H1 (cell line): ENCODE measurements around the gene PDHX. TPM values are rescaled to one million over a fixed set of nuclear protein-coding genes. Genes with fewer than 3 reads are reported as not detected.

Experiments
- CTCF ChIA-PET: fragments of 300-600 bp; sonication (Branson Sonifier 250); formaldehyde crosslinking; loops from one replicate; lab custom pipeline; 2021; ENCODE audit not compliant: partially characterized antibody; lab: Charles Lee
- POLR2A ChIA-PET: fragments of 300-600 bp; sonication (Branson Sonifier 250); formaldehyde crosslinking; loops from one replicate; lab custom pipeline; 2021; ENCODE audit warnings: inconsistent platforms; ENCODE audit not compliant: partially characterized antibody; lab: Charles Lee
- DNase-seq, 2 experiments: peaks; one replicate each; pipeline versions ENCODE4 v3.0.0 to v3.0.0-alpha.2; 2010 to 2022; ENCODE audit warnings: low spot score in 2 of 2, low read depth in 1 of 2, mixed read lengths in 1 of 2
- FAIRE-seq: peaks from 2 replicates; lab custom pipeline; 2011; peaks lifted over from hg19 to GRCh38; lab: Jason Lieb, UNC
- H2AFZ ChIP-seq: 2 replicates; pipeline ENCODE4 v1.8.1; 2012; ENCODE audit warnings: low read length, inconsistent platforms
- H2AK5ac ChIP-seq: 2 replicates; pipeline ENCODE4 v1.6.1; 2013; ENCODE audit warnings: low read depth, low read length
- H2BK120ac ChIP-seq: replicated peaks from 2 replicates; pipeline ENCODE3; 2013; ENCODE audit warnings: low read depth, low read length, inconsistent platforms
- H2BK12ac ChIP-seq: 2 replicates; pipeline ENCODE4 v1.6.1; 2013; ENCODE audit warnings: low read depth, low read length
- H2BK15ac ChIP-seq: 2 replicates; pipeline ENCODE4 v1.6.1; 2013; ENCODE audit warnings: low read length
- H2BK20ac ChIP-seq: 2 replicates; pipeline ENCODE4 v1.6.1; 2013; ENCODE audit warnings: low read length
- H2BK5ac ChIP-seq: 2 replicates; pipeline ENCODE4 v1.6.1; 2013; ENCODE audit warnings: low read depth, low read length
- H3K14ac ChIP-seq: 2 replicates; pipeline ENCODE4 v1.6.1; 2013; ENCODE audit warnings: inconsistent platforms; ENCODE audit not compliant: insufficient read length
- H3K18ac ChIP-seq: 2 replicates; pipeline ENCODE4 v1.6.1; 2013; ENCODE audit warnings: low read length; ENCODE audit errors: extremely low read depth
- H3K23ac ChIP-seq: 2 replicates; pipeline ENCODE4 v1.6.1; 2013; ENCODE audit warnings: inconsistent platforms; ENCODE audit not compliant: insufficient read length
- H3K23me2 ChIP-seq: 2 replicates; pipeline ENCODE4 v1.6.1; 2013; ENCODE audit warnings: low read depth, low read length
- H3K27ac ChIP-seq: 2 replicates; pipeline ENCODE4 v1.6.1; 2011; ENCODE audit warnings: low read depth, low read length, inconsistent platforms
- H3K27me3 ChIP-seq, 4 experiments: replicated peaks in 1 of 4; 1 replicate in 1 of 4; 2 replicates in 3 of 4; pipeline versions ENCODE4 v1.6.1 to v1.8.1; 2011 to 2013; ENCODE audit warnings: low read length in 3 of 4, mild to moderate bottlenecking in 3 of 4, inconsistent platforms in 2 of 4, mixed read lengths in 2 of 4, moderate library complexity in 1 of 4; ENCODE audit not compliant: control insufficient read depth in 3 of 4, insufficient read depth in 3 of 4; ENCODE audit errors: extremely low read depth in 1 of 4
- H3K36me3 ChIP-seq, 4 experiments: 2 replicates each; pipeline versions ENCODE4 v1.6.1 to v1.8.1; 2011 to 2013; ENCODE audit warnings: mild to moderate bottlenecking in 4 of 4, low read length in 3 of 4, moderate library complexity in 2 of 4, control low read depth in 1 of 4, inconsistent platforms in 1 of 4; ENCODE audit not compliant: insufficient read depth in 4 of 4, control insufficient read depth in 2 of 4
- H3K4ac ChIP-seq: replicated peaks from 2 replicates; pipeline ENCODE3; 2013; ENCODE audit warnings: low read length, low read depth, mixed read lengths, inconsistent platforms; ENCODE audit not compliant: insufficient read length
- H3K4me1 ChIP-seq, 4 experiments: replicated peaks in 1 of 4; 1 replicate in 1 of 4; 2 replicates in 3 of 4; pipeline versions ENCODE4 v1.6.1 to v1.8.1; 2011 to 2013; ENCODE audit warnings: low read length in 3 of 4, inconsistent platforms in 2 of 4, mixed read lengths in 1 of 4; ENCODE audit not compliant: insufficient read depth in 4 of 4, control insufficient read depth in 3 of 4
- H3K4me2 ChIP-seq, 2 experiments: 2 replicates each; pipeline versions ENCODE4 v1.6.1 to v1.8.1; 2011 to 2013; ENCODE audit warnings: low read depth in 2 of 2, low read length in 2 of 2, control low read depth in 1 of 2, inconsistent platforms in 1 of 2, mild to moderate bottlenecking in 1 of 2; ENCODE audit not compliant: insufficient read depth in 1 of 2
- H3K4me3 ChIP-seq, 4 experiments: fragments of 200-600, 300-600 bp in 1 of 4; sonication (generic), shearing (Covaris generic), sonication (Bioruptor Twin) in 1 of 4; 2 replicates each; pipeline versions ENCODE4 v1.5.1 to v1.8.1; 2011 to 2016; ENCODE audit warnings: low read length in 4 of 4, low read depth in 3 of 4, control low read depth in 2 of 4, inconsistent platforms in 2 of 4, mild to moderate bottlenecking in 2 of 4, mixed read lengths in 1 of 4, moderate library complexity in 1 of 4; ENCODE audit not compliant: insufficient read depth in 2 of 4; ENCODE audit errors: extremely low read depth in 1 of 4
- H3K56ac ChIP-seq: replicated peaks from 2 replicates; pipeline ENCODE3; 2013; ENCODE audit warnings: low read depth, mild to moderate bottlenecking, mixed read lengths, low read length, inconsistent platforms; ENCODE audit not compliant: insufficient read length
- H3K79me1 ChIP-seq: 2 replicates; pipeline ENCODE4 v1.6.1; 2013; ENCODE audit warnings: low read depth, low read length, control low read depth
- H3K79me2 ChIP-seq, 2 experiments: 2 replicates each; pipeline versions ENCODE4 v1.6.1 to v1.8.1; 2012 to 2013; ENCODE audit warnings: low read length in 2 of 2, mild to moderate bottlenecking in 2 of 2, inconsistent platforms in 1 of 2; ENCODE audit not compliant: insufficient read depth in 2 of 2, control insufficient read depth in 1 of 2
- H3K9ac ChIP-seq, 4 experiments: replicated peaks in 1 of 4; 1 replicate in 1 of 4; 2 replicates in 3 of 4; pipeline versions ENCODE4 v1.6.1 to v1.8.1; 2011 to 2013; ENCODE audit warnings: low read depth in 3 of 4, low read length in 3 of 4, control low read depth in 2 of 4, mild to moderate bottlenecking in 2 of 4, moderate library complexity in 2 of 4, inconsistent platforms in 1 of 4; ENCODE audit errors: extremely low read depth in 1 of 4
- H3K9me3 ChIP-seq, 2 experiments: 2 replicates each; pipeline versions ENCODE4 v1.6.1 to v1.8.1; 2012 to 2013; ENCODE audit warnings: mild to moderate bottlenecking in 2 of 2, moderate library complexity in 2 of 2, control low read depth in 1 of 2, inconsistent platforms in 1 of 2, low read depth in 1 of 2, low read length in 1 of 2, mixed read lengths in 1 of 2; ENCODE audit not compliant: insufficient read depth in 2 of 2
- H4K20me1 ChIP-seq, 2 experiments: replicated peaks in 1 of 2; 2 replicates each; pipeline versions ENCODE3 to v1.8.1; 2011 to 2013; ENCODE audit warnings: inconsistent platforms in 2 of 2, low read length in 2 of 2, mild to moderate bottlenecking in 1 of 2; ENCODE audit not compliant: insufficient read depth in 2 of 2, control insufficient read depth in 1 of 2
- H4K5ac ChIP-seq: 2 replicates; pipeline ENCODE4 v1.6.1; 2013; ENCODE audit warnings: low read length, low read depth, mixed read lengths, inconsistent platforms; ENCODE audit not compliant: insufficient read length
- H4K8ac ChIP-seq: 2 replicates; pipeline ENCODE4 v1.8.0; 2013; ENCODE audit warnings: mild to moderate bottlenecking, moderate library complexity, low read length, inconsistent platforms; ENCODE audit not compliant: insufficient read depth; ENCODE audit errors: extremely low read depth
- H4K91ac ChIP-seq: replicated peaks from 2 replicates; pipeline ENCODE3; 2013; ENCODE audit warnings: low read length, mixed read lengths, inconsistent platforms; ENCODE audit not compliant: insufficient read length
- BRCA1 ChIP-seq: IDR thresholded peaks from 2 replicates; pipeline ENCODE4 v1.6.1; 2012; ENCODE audit warnings: low read depth, low read length, improper control_type of control experiment
- CEBPB ChIP-seq: IDR thresholded peaks from 2 replicates; pipeline ENCODE4 v1.6.1; 2012; ENCODE audit warnings: low read depth, low read length
- GTF2F1 ChIP-seq: IDR thresholded peaks from 2 replicates; pipeline ENCODE4 v1.6.1; 2012; ENCODE audit warnings: low read depth, low read length, improper control_type of control experiment, borderline replicate concordance
- HDAC2 ChIP-seq, 2 experiments: fragments of 300-600 bp in 1 of 2; sonication (generic) in 1 of 2; IDR thresholded peaks; 2 replicates each; pipeline ENCODE4 v1.6.1; 2011 to 2012; ENCODE audit warnings: low read depth in 2 of 2, low read length in 2 of 2, mild to moderate bottlenecking in 2 of 2, moderate library complexity in 2 of 2, borderline replicate concordance in 1 of 2, inconsistent platforms in 1 of 2
- KDM1A ChIP-seq: fragments of 200-600, 300-600 bp; sonication (generic); IDR thresholded peaks from 2 replicates; pipeline ENCODE4 v1.7.1; 2016; ENCODE audit warnings: mild to moderate bottlenecking, low read length, borderline replicate concordance
- MAX ChIP-seq: IDR thresholded peaks from 2 replicates; pipeline ENCODE4 v1.6.1; 2012; ENCODE audit warnings: inconsistent platforms
- NRF1 ChIP-seq: IDR thresholded peaks from 2 replicates; pipeline ENCODE4 v1.6.1; 2011; ENCODE audit warnings: mild to moderate bottlenecking, low read depth, low read length, improper control_type of control experiment
- POLR2AphosphoS5 ChIP-seq: IDR thresholded peaks from 2 replicates; pipeline ENCODE4 v1.6.1; 2011; ENCODE audit warnings: low read depth, low read length
- RNF2 ChIP-seq: fragments of 200-900, 300-1000 bp; sonication (generic); IDR thresholded peaks from 2 replicates; pipeline ENCODE4 v1.7.1; 2016; ENCODE audit warnings: borderline replicate concordance, low read depth, mild to moderate bottlenecking, antibody characterized with exemption, low read length; ENCODE audit not compliant: poor library complexity, severe bottlenecking; ENCODE audit errors: missing control alignments
- SP2 ChIP-seq: IDR thresholded peaks from 2 replicates; pipeline ENCODE4 v1.6.1; 2012; ENCODE audit warnings: mild to moderate bottlenecking, low read length, inconsistent platforms
- TAF1 ChIP-seq: IDR thresholded peaks from 2 replicates; pipeline ENCODE4 v1.6.1; 2011; ENCODE audit warnings: mild to moderate bottlenecking, low read depth, low read length
- USF2 ChIP-seq: IDR thresholded peaks from 2 replicates; pipeline ENCODE4 v1.6.1; 2011; ENCODE audit warnings: low read length, improper control_type of control experiment
- WGBS, 2 experiments: shearing (Covaris generic) in 1 of 2; methylation state at CpG; one replicate each; pipeline versions ENCODE4 v1.1.6 to v1.1.7; 2013 to 2015; ENCODE audit warnings: low lambda C conversion rate in 2 of 2, mixed read lengths in 2 of 2, inconsistent platforms in 1 of 2, low coverage in 1 of 2, missing lambda C conversion rate in 1 of 2; ENCODE audit not compliant: insufficient replicate concordance in 2 of 2, insufficient coverage in 1 of 2, insufficient read length in 1 of 2; ENCODE audit errors: extremely low coverage in 1 of 2, missing lambda C conversion rate in 1 of 2; 5-methylcytosine and 5-hydroxymethylcytosine counted together
- polyA plus RNA-seq, 7 experiments: library from polyadenylated mRNA; depleted of rRNA in 3 of 7; stranded (reverse) in 5 of 7; unstranded in 2 of 7; fragments of >200 nt in 5 of 7; fragments of 200-250 nt in 2 of 7; gene quantifications; 1 replicate in 5 of 7; 2 replicates in 1 of 7; 4 replicates in 1 of 7; pipeline versions ENCODE4 v1.2.1 to v1.2.3, GENCODE V29; 2011 to 2013; ENCODE audit warnings: missing spikeins in 2 of 7, mixed read lengths in 2 of 7
- total RNA-seq: library from RNA; stranded (reverse); fragmentation: NEBNext Ultra II Directional; extraction: Animal tissue kit (Norgen Biotek cat#: 25700); gene quantifications from 2 replicates; pipeline ENCODE4 v1.2.1, GENCODE V29; 2021

Gene PDHX
- total and polyA plus RNA-seq, 2 of the 8 experiments (the other 6 are each of a cell fraction or from before 2014, with no cell fraction given): 12.4 to 51.9 TPM

GRCh38 chr11:34893416-34893815, 23.0 kb upstream of the PDHX start:
- Histone ChIP-seq H3K14ac (no peak overlapping the region), H3K79me2 (0 out of 4 replicates have a peak, but pooled peaks cover 0 to 4% of the 10 kb centered on the region in 2 experiments), H2BK5ac (no peak overlapping the region), H2AFZ (no peak overlapping the region), H3K36me3 (peaks cover 0 to 4% (median 0%) of the 10 kb centered on the region in 4 experiments; a peak in 1 of 8 replicates), H2BK120ac (no peak overlapping the region), H4K20me1 (no peaks in the 10 kb centered on the region), H3K4me1 (no peaks in the 10 kb centered on the region), H3K18ac (no peak overlapping the region), H3K23ac (no peak overlapping the region), H3K4me3 (no peak overlapping the region), H3K27ac (no peak overlapping the region), H4K5ac (no peak overlapping the region), H2BK20ac (no peak overlapping the region), H2BK15ac (no peak overlapping the region), H3K27me3 (no peaks in the 10 kb centered on the region), H3K4ac (no peak overlapping the region), H4K8ac (no peak overlapping the region), H3K23me2 (no peaks in the 10 kb centered on the region), H3K4me2 (no peak overlapping the region), H3K79me1 (no peaks in the 10 kb centered on the region), H3K9me3 (peaks cover 9 to 14% of the 10 kb centered on the region in 2 experiments; a peak in 2 of 4 replicates), H3K9ac (no peak overlapping the region), H4K91ac (no peak overlapping the region), H2AK5ac (no peak overlapping the region), H2BK12ac (no peak overlapping the region), H3K56ac (no peak overlapping the region)
- CTCF ChIA-PET: interaction anchor here (0.7 to 5.5 kb wide), 6 partner anchors 9 to 380 kb away, joined by 3 to 48 read pairs (median 7); partner anchors contain the start of gene ELF5
- DNase-seq (no peak), FAIRE-seq (no peak)
- 85% methylated on average over 1 of the region's 1 CpG; no CpG with 5 or more reads in 1 of the 2 experiments for WGBS, 2 experiments
- POLR2A ChIA-PET: no interaction called here
- no peak for TF ChIP-seq NRF1
- no peak for TF ChIP-seq TAF1
- TF ChIP-seq POLR2AphosphoS5: no peak
- TF ChIP-seq HDAC2 (IDR thresholded peaks at IDR 0.05; ENCODE audit: borderline replicate concordance in 1 of 2, low read depth in 2 of 2, low read length in 2 of 2): no peak
- no peak for TF ChIP-seq USF2
- TF ChIP-seq KDM1A: no peak
- no peak for TF ChIP-seq BRCA1
- no peak for TF ChIP-seq MAX
- TF ChIP-seq CEBPB: no peak
- TF ChIP-seq GTF2F1: no peak
- no peak for TF ChIP-seq SP2
- no peak for TF ChIP-seq RNF2
